NCI-H1048 (cell line): ENCODE data around the gene KSR2.

Experiments
- DNase-seq: peaks from one replicate; lab custom pipeline; 2025; lab: John Stamatoyannopoulos, UW

KSR2 gene

DNA sequence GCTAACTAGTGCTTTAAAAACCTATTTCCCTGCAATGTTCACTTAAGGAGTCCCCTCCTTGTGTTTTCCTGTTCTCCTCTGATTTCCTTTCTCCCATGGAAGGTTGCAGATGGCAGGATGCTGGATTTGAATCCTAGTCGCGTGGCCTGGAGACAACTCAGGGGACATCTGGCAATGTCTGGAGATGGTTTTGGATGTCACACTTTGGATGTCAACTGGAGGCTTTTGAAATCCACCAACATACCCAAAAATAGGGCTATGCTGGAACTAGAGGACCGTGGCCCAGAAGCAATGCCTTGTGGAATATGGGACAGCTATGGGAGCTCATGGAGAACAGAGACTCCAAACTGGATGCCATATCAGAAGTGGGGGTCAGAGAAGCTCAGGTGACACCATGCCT lies 511.6 kb downstream of the KSR2 start:
- DNase-seq = no peak

DNA sequence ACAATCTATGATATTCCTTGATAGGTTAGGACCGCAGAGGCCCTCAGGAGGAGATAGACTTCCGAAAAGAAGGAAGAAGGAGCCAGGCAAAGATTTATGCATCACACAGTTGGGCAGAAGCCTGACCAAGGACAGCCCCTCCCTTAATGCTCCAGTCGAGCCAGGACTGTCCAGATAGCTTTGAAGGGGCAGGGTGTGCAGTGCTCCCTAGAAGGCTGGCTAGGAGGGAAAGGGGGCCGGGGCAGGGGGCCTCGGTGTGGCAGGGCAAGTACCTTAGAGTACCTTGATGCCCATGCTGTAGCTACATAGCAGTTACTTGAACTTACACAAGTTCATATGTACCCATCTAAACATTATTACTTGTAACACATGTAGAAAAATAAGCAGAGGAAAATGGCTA lies 512.7 kb downstream of the KSR2 start:
- no peak for DNase-seq

DNA sequence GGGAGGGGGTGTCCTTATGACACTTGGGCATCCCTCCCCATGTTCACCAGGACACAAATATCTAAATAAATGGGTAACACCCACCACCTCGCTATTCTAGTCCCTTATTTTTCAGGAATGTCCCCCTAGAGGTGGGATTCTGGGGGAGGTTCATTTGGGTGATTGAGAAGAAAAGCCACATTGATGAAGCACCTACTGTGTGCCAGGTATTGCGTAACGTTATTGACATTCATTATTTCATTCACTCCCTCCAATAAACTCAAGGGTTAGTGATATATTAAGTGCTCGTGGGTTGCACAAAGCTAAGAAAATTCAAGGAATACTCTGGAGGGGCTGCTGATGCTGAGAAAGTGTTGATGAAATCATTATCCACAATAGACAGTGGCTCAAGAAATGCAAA lies 514.8 kb downstream of the KSR2 start:
- DNase-seq = no peak

DNA sequence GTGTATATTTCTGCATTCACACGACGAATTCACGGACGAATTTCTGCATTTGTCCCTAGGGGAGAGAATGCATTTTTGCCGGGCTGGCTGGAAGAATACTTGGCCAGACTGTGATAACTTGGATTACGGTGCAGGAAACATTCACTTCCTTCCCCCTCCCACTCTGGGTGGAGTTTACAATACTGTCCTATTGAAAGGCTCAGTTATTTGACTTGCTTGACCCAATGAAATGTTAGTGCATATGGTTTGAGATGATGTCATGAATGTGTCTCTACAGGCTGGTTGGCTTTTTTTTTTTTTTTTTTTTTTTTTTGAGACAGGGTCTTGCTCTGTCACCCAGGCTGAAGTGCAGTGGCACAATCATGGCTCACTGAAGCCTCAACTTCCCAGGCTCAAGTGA lies 516.7 kb downstream of the KSR2 start:
- no peak for DNase-seq

DNA sequence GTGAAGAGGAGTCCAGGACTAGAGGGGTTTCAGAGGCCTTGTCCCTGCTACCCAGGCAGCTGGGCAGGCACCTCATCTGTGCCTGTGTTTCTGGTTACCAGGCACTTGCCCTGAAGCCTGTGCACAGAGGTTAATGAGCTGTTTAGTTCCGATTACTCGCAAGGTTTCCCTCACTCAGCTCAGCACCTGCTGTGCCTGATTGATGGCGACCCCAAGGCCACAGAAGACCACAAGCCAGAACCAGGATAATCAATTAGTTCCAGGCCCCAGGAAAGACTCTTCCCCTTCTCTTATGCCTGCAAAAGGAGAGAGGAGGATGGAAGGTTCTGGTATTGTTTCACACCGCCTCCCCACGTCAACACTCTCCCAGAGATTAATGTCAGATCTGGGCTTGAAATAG lies 518.6 kb downstream of the KSR2 start:
- no peak for DNase-seq

DNA sequence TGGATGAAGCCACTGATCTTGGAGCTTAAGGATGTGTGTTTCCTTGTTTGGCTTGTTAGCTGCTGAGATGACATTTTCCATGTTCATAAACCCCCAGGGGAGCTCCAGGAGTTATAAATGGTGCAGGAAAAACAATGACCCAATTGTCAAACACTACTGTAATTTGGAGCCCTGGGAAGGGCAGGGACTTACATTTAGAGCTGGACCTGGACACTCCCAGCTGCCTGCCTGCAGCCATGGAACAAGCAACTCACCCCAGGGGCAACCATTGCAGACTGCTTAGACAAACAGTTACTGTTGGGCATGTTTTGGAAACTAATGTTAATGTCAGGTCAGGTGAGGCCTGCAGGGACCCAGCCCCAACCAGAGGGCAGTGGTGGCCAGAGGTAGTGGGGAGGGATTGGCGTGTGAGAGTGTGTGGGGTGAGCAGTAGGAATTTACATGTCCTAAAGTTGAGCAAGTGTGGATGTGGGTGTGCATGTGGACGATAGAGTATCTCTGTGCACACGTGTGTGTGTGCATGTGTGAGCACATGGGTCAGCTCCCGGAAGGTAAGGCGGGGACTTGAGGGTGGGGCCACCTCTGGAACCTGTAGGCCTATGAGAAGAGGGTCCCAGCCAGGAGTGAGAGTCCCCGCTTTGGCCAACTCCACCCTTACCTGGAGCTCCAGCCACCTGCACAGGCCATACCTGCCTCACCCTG lies 521.0 kb downstream of the KSR2 start:
- no peak for DNase-seq

DNA sequence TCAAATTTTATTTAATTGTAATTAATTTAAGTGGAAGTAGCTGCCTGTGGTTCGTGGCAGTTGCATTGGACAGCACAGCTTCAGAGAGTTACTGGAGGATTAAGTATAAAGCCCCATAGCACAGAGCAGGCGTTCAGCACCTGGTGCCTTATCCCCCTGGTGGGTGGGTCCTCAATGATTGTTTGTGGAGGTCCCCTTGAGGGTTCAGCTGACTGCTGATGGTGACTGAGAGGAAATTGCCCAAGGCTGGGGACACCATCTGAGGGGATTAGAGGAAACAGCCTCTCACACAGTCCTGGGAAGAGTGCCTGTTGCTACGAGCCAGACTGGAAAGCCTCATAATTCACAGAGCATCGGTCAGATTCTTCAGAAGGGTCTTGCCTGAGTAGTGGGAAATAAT lies 524.0 kb downstream of the KSR2 start:
- DNase-seq = no peak

DNA sequence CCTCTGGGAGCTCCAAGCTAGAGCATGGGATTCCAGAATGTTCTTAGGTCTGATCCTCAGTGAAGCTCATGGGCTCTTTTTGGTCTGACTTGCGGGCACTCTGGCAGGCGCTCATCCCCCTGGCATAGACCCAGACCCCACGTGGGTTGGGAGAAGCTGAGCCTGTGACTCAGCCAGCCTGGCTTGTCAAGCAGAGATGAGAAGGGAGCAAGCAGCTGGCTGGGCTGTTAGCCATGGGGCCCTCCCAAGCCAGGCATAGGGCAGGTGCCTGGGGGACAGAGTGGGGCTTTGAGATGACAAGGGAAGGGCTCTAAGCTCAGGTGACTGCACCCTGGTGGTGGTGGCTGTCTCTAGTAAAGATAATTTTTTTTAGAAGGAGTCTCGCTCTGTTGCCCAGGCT lies 527.0 kb downstream of the KSR2 start:
- no peak for DNase-seq

DNA sequence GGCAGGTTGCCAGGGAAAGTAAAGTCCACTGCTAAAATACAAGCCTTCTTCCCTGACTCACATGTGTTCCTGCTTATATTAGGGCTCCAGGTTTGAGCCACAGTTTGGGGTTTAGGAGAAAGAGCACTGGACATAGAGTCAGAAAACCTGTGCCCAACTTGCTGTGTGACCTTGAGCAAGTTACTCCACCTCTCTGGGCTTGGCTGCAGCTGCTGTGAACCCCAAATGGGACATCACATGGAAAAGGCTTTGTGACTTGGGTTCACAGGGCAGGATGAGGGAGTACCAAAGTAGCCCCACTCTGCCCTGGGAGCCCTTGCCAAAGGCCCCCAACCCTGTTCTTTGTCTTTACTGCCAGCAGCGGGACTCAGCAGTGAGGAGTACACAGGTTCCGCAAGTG lies 528.4 kb downstream of the KSR2 start:
- DNase-seq = no peak

DNA sequence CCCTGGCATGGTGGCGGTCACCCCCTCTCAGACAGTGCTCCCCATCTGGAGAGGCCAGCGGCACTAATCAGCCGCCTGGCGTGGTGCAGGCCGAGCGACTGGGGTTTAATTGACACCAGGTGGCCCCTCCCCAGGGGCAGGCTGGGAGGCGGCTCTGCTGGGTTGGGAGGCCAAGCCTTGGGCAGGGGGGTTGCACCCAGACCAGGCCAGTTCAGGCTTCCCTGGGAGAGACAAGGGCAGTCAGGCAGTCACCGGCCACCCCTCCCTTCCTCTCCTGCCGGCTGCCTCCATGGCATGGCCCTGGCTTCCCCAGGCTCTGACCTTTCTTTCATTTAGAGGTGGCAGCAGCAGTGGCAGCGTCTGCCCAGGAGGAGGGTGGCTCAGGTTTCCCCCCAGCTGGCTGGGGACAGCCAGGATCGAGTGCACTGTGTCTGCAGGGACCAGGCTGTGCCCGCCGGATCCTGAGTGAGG lies 529.2 kb downstream of the KSR2 start:
- DNase-seq = no peak

DNA sequence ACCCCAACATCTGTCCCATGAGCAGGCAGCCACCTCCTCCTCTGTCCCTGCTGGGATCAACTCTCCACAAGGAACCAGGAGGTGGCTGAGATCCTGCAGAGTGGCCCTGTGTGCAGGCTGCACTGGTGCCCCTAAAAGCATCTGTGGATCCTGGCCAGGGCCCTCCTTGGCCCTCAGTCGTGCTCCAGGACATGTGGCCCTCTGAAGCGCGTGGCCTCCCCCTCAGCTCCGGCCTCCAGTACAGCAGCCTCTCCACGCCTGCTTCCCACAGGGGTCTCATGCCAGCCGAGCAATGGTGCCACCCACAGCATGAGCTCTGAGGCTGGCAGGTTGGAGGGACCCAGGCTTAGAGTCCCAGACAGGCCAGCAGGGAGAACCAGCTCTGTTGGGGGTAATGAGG lies 530.0 kb downstream of the KSR2 start:
- no peak for DNase-seq

DNA sequence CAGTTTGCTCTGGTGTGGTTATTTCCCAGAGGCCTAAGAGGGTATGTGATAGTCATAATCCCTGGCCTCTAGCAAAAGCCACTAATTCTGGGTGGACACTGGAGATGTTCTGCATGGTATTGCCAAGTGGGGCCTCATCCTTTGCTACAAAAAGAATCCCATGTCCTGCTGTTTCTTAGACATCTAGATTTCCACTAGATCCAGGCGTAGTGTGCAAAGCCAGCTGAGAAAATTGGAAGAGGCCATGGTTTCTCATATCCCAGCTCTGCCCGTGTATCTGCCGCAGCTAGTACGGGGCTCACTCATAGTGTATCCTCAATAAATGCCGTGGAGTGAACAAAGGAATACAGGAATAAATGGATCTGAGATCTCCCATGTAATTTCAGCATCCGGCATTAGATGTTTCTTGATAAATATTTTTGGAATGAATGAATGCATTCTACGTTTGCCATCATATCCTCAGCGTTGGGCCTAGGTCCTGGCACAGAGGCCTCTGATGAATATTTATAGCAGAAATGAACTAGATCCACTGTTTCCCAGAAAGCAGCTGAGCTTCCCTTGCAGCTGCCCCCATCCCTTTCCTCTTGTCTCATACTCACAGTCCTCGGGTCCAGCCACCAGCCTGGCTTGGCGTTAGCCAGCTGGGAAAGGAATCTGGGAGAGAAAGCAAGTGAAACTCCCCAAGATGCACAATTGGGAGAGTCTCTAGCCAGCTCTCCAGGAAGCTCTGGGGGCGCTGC lies 531.1 kb downstream of the KSR2 start:
- no peak for DNase-seq

DNA sequence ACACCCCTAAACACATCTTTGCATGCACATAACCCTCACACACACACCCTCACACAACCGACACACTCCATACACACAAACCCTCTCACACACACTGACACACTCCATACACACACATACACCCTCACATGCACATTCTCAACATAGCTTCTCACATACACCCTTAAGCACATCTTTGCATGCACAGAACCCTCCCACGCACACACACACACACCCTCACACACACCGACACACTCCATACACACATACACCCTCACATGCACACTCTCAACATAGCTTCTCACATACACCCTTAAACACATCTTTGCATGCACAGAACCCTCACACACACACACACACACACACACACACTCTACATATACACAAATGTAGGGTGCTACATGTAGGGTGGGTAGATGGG lies 534.9 kb downstream of the KSR2 start:
- DNase-seq = no peak

DNA sequence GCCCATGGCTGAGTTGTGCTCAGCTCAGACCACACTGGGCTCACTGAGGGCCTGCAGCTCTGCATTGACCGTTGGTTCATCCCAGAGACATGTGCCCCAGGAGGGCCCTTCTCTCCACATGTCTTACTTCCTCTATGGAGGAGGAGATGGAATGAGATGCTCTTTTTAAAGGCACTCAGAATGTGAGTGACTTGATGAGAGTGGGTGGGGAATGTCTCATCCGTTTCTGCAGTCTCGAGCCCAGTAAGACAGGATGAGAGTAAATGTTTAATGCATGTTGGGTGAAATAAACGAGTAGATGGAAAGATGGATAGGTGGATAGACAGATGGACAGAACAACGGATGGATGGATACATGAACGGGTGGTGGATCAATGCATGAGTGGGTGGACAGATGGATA lies 538.5 kb downstream of the KSR2 start:
- DNase-seq = no peak

DNA sequence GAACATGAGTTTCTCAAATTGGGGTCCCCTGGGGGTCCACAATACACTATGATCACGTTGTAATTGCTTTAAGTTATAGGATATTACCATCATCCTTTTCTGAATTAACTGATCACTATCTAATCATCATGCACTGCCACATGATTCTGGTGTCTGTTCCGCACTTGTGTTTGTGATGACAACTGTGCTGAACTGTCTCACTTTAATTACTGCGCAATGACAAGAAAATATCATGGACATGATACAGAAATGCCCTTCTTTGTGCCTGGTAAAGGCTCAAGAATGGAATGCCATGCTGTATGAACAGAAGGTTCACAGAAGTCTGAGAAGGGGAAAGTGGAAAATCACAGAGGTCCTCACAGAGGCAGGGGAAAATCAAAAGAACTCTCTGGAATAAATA lies 541.6 kb downstream of the KSR2 start:
- DNase-seq = no peak

DNA sequence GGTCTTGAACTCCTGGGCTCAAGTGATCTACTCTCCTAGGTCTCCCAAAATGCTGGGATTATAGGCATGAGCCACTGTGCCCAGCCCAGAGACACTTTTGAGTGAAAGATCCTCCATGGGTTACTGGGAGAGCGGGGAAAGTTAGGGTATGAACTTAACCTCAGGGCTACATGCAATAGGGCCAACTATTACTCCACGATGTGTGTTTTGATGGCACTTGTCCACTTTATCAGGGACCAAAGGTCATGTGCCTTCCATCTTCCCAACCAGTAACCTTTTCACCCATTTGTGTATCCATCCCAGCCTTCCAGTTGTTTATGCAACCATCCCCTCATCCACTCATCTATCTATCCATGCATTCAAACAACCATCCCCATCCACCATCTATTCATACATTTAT lies 546.8 kb downstream of the KSR2 start:
- no peak for DNase-seq

DNA sequence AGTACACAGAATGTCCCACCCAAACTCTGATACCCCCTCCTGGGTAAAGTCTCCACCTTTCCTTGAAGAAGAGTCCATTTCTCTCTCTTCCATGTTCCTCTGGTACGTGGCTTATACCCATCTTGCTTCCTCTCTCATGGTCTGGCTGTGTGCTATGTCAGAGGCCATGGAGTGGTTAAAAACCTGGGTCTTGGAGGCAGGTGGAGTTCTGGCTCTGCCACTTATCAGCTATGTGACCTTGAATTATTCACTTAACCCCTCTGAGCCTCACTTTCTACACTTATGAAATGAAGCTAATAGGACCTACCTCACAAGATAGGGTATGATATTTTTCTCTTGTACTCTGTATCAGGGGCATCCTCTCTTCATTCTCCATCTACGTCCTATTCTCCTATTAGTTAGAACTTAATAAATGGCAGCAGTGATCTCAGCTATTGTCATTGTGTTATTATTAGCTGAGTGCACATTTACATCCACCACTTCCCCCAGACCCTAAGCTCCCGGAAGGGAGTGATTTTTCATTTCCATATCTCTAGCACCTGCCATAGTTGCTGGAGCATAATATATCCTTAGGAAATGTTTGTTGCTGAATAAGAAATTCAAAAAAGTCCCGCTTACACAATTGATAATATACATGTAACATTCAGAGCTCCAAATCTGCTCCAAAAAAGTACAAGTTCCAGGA lies 547.6 kb downstream of the KSR2 start:
- no peak for DNase-seq

DNA sequence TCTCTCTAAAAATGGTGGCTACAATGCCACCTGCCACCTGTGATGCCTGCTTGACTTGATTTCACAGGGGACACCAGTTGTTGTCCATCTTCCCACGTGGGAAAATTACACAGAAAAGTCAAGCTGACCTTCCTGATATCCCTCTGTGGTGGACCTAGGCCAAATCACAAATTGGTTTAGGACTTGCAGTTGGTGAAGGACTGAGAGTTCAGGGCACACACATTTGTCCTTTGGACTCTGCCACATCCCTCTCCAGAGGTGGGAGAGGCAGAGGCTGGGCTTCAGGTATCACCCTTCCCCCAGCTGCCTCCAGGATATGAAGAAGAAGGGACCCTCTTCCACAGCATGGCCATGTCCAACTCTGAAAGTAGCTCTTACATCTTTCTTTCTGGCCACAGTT lies 551.8 kb downstream of the KSR2 start:
- DNase-seq = no peak

DNA sequence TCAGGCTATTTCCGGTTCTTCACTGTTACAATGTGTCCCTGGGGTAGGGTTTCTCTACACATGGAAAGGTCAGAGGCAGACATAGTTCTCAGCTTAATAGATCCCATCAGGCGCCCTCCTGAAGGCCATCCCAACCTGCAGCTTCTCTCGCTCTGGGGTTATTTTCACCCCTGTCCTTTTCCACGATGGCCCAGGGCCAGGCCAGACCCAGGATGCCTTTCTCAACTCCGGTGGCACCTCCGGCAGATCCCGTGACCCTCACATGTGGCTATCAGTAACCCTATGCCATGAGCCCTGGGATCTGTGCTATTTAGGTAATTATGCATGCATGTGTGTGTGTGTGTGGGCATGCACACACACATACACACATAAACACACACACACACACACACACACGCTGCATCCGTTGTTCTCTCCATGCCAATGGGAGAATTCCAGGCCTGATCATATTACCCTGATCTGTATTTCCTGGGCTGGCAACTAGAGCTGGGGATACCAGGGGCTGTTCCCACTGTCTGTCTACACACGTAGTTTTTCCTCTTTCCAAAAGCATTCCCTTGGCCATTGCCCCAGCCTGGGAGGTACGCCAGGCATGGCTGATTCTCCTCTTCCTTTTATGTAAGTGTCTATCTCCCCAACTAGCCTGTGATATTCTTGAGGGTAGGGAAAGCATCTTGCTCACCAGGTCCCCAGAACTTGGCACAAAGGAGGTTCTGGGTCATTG lies 556.2 kb downstream of the KSR2 start:
- DNase-seq = no peak

DNA sequence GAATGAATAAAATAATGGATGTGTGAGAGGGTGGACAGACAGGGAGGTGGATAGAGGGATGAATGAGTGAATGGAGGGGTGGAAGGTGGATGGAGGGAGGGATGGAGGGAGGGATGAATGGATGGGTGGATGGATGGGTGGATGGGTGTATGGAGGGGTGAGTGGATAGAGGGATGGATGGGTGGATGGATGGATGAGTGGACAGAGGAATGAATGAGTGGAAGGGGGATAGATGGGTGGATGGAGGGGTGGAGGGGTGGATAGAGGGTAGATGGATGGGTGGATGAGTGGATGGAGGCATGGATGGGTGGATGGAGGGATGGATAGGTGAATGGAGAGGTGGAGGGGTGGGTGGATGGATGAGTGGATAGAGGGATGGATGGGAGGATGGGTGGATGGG lies 559.5 kb downstream of the KSR2 start:
- DNase-seq = no peak

DNA sequence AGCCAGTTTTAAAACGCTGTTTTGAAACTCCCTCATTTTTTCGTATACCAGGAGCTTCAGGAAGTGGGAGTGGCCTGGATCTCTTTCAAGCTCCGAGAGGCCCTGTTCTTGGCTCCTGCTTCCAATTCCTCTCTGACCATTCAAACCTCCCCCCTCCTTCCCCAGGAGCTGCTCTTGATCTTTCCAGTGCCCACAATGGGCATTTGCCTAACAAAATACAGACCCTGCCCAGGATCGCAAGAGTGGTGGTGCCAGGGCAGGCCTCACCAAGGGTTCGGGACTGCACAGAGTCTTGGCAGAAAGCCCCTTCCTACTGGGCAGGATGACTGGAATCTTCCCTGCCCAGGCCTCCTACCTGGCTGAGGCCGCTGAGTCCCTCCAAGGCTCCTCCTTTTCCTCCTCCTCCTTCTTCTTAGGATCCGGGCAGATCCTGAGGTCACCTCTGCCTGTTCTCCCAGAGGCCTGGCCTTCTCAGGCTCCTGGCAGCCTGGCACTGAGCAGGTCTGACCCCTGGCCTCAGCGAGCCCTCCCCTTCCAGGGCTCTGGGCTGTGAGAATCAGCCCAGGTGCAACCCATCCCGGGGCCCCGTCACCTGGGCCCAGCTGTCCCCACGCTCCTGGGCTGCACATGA lies 560.5 kb downstream of the KSR2 start:
- no peak for DNase-seq

DNA sequence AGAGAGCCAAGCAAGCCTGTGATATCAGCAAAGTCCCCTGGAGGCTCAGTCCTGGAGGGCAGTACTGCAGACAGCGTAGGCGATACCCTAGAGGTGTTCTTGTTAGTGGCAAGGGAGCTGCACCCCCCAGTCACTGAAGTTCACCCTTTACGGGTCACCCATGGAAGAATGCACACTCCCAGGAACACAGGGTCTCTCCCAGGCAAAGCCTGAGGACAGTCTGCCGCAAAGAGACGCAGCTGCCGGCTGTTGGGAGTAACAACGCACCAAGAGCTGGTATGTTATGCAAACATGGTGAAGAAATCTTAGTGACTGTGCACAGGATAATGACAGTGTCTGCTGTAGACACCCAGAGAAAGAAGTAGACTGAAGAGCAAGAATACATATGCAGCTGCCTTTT lies 563.9 kb downstream of the KSR2 start:
- no peak for DNase-seq
